ENCODE results near the gene SLC1A4.

SLC1A4 gene

DNA sequence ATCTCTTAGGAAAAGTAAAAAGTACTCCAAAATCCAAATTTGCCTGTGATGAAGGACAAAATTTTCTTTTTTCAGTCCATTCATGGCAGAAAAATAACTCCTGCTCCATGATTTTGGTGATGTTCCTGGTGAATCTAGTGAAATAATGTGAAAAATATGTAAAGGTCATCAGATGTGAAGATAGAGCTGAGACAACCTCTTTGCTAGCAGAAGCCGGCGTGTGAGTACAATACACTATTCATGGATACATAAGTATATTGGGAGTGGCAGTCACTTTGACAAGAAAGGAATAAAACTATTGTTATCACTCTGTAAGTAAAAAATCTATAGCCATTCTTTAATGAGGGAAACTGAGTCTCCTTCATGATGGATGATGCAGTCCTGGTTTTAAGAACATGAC lies 6.3 kb upstream of the SLC1A4 start:
- TF ChIP-seq, protein P1, sequence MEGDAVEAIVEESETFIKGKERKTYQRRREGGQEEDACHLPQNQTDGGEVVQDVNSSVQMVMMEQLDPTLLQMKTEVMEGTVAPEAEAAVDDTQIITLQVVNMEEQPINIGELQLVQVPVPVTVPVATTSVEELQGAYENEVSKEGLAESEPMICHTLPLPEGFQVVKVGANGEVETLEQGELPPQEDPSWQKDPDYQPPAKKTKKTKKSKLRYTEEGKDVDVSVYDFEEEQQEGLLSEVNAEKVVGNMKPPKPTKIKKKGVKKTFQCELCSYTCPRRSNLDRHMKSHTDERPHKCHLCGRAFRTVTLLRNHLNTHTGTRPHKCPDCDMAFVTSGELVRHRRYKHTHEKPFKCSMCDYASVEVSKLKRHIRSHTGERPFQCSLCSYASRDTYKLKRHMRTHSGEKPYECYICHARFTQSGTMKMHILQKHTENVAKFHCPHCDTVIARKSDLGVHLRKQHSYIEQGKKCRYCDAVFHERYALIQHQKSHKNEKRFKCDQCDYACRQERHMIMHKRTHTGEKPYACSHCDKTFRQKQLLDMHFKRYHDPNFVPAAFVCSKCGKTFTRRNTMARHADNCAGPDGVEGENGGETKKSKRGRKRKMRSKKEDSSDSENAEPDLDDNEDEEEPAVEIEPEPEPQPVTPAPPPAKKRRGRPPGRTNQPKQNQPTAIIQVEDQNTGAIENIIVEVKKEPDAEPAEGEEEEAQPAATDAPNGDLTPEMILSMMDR (IDR thresholded peaks at IDR 0.05; ENCODE audit: low read depth, low read length) = no peak
- no peak for DNase-seq (ENCODE audit: low read depth in 2 of 2)
- no peak overlapping the region for H3K4me3 ChIP-seq (replicated peaks in 1 of 2; ENCODE audit: low read depth in 2 of 2, low read length in 2 of 2)

- no peak overlapping the region for H3K4me3 ChIP-seq (replicated peaks in 1 of 2; ENCODE audit: low read depth in 2 of 2, low read length in 2 of 2)
- DNase-seq (ENCODE audit: low read depth in 2 of 2) = no peak
- TF ChIP-seq, protein P1 (IDR thresholded peaks at IDR 0.05; ENCODE audit: low read depth, low read length) = no peak
Observed at GRCh38 chr2:64985447-64985846, 3.8 kb upstream of the SLC1A4 start.

- TF ChIP-seq, protein P1 (IDR thresholded peaks at IDR 0.05; ENCODE audit: low read depth, low read length) = no peak
- H3K4me3 ChIP-seq (replicated peaks in 1 of 2; ENCODE audit: low read depth in 2 of 2, low read length in 2 of 2) = peak overlapping the region in 1 of 2 donors; percentile 71
- DNase-seq (ENCODE audit: low read depth in 2 of 2) = peak; percentile 30 to 32
Observed at GRCh38 chr2:64987001-64987955, 1.9 kb upstream of the SLC1A4 start.

DNA sequence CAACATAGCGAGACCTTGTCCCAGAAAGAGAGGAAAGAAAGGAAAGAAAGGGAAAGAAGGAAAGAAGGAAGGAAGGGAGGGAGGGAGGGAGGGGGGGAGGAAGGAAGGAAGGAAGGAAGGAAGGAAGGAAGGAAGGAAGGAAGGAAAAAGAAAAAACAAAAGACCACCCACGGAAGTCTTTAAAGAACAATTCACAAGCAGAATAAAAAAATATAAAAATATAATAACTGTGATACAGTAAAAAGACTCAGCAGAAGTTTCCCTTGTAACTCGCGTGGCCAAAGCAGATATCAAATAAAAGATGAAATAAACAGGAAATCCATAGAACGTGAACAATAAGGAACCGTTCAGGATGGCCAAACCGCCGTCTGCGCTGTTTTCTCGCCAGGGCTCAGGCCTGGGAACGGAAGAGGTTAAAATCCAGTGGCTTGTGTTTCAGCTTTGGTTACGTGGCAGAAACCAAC lies 1.2 kb upstream of the SLC1A4 start:
- TF ChIP-seq, protein P1 (IDR thresholded peaks at IDR 0.05; ENCODE audit: low read depth, low read length) = no peak
- peak overlapping the region; percentile 70 to 71 for H3K4me3 ChIP-seq (replicated peaks in 1 of 2; ENCODE audit: low read depth in 2 of 2, low read length in 2 of 2)
- no peak for DNase-seq (ENCODE audit: low read depth in 2 of 2)

- DNase-seq (ENCODE audit: low read depth in 2 of 2) = peak; percentile 87 to 90
- H3K4me3 ChIP-seq (replicated peaks in 1 of 2; ENCODE audit: low read depth in 2 of 2, low read length in 2 of 2) = peak overlapping the region; percentile 70 to 71
- TF ChIP-seq, protein P1 (IDR thresholded peaks at IDR 0.05; ENCODE audit: low read depth, low read length) = peak; percentile 8
Observed at GRCh38 chr2:64988420-64989125, 626 bp upstream of the SLC1A4 start.

- no peak for DNase-seq (ENCODE audit: low read depth in 2 of 2)
- TF ChIP-seq, protein P1 (IDR thresholded peaks at IDR 0.05; ENCODE audit: low read depth, low read length) = no peak
- H3K4me3 ChIP-seq (replicated peaks in 1 of 2; ENCODE audit: low read depth in 2 of 2, low read length in 2 of 2) = peak overlapping the region; percentile 56 to 71
Observed at GRCh38 chr2:64989982-64990614, 899 bp downstream of the SLC1A4 start.

Measured in cardiac fibroblast (primary cell).